ENCODE data around the gene TUT4.

Gene TUT4

DNA sequence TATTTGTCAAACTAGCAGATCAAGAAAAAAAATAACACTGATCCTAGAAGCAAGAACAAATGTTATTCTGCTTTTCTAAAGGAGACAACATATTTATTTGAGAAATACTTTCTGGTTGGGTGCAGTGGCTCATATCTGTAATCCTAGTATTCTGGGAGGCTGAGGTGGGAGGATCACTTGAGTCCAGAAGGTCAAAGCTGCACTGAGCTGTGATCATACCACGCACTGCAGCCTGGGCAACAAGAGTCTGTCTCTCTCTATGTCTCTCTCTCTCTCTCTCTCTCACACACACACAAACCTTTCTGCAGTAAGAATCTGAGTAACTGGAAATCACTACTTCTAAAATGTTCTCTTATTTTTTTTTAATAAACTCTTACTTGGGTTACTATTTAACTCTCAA, 117.2 kb downstream of the TUT4 start:
- ChIA-PET CTCF (interaction anchor here (1.0 kb wide), 1 partner anchor 250 kb away, joined by 3 read pairs; no protein-coding TSS in a partner anchor), POLR2A (no interaction called here)
- TF ChIP-seq SUZ12 (IDR thresholded peaks at IDR 0.05) = no peak
- TF ChIP-seq L3MBTL2 (conservative IDR thresholded peaks at IDR 0.05) = no peak
- TF ChIP-seq BHLHE40 (IDR thresholded peaks at IDR 0.05; ENCODE audit: borderline replicate concordance) = no peak
- no peak for TF ChIP-seq LEF1 (IDR thresholded peaks at IDR 0.05; ENCODE audit: borderline replicate concordance)
- TF ChIP-seq TARDBP (IDR thresholded peaks at IDR 0.05) = no peak
- no peak for TF ChIP-seq FOXK2 (IDR thresholded peaks at IDR 0.05)
- no peak for TF ChIP-seq HDGF (IDR thresholded peaks at IDR 0.05; ENCODE audit: borderline replicate concordance)
- no peak for TF ChIP-seq SP1 (IDR thresholded peaks at IDR 0.05)
- no peak for TF ChIP-seq NFRKB (IDR thresholded peaks at IDR 0.05)
- no peak for TF ChIP-seq FOXM1 (IDR thresholded peaks at IDR 0.05; ENCODE audit: borderline replicate concordance)
- TF ChIP-seq, protein P1, sequence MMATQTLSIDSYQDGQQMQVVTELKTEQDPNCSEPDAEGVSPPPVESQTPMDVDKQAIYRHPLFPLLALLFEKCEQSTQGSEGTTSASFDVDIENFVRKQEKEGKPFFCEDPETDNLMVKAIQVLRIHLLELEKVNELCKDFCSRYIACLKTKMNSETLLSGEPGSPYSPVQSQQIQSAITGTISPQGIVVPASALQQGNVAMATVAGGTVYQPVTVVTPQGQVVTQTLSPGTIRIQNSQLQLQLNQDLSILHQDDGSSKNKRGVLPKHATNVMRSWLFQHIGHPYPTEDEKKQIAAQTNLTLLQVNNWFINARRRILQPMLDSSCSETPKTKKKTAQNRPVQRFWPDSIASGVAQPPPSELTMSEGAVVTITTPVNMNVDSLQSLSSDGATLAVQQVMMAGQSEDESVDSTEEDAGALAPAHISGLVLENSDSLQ (IDR thresholded peaks at IDR 0.05) = no peak
- no peak for TF ChIP-seq ZNF384 (IDR thresholded peaks at IDR 0.05)
- no peak for TF ChIP-seq CTBP1 (IDR thresholded peaks at IDR 0.05; ENCODE audit: borderline replicate concordance)
- DNase-seq (ENCODE audit: extremely low spot score) = no peak

DNA sequence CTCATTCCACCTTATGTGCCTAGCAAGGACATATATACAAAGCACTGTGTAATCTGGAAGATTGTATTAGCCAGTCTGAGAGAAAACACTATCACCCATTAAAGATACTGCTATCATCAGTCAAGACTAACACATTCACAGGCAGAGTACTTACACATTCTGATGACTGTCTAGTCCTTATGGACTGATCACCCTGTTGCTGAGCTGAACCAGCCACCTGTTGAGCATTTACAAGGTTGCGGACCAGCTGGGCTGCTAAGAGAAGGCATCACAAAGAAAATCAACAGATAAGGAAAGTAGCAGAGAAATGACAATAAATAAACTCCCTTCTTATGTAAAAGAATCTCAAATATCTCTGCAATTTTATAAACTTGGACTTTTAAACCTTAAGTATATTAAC, 117.7 kb downstream of the TUT4 start:
- TF ChIP-seq, protein P1 (IDR thresholded peaks at IDR 0.05) = no peak
- TF ChIP-seq ARNT (IDR thresholded peaks at IDR 0.05) (no peak), SUZ12 (IDR thresholded peaks at IDR 0.05) (no peak), ZNF384 (IDR thresholded peaks at IDR 0.05) (no peak), NFRKB (IDR thresholded peaks at IDR 0.05) (no peak), FOXA1 (IDR thresholded peaks at IDR 0.05) (no peak), SP1 (IDR thresholded peaks at IDR 0.05) (no peak), FOXK2 (IDR thresholded peaks at IDR 0.05) (no peak)
- CTCF ChIA-PET = interaction anchor here (1.0 kb wide), 1 partner anchor 251 kb away, joined by 3 read pairs; no protein-coding TSS in a partner anchor
- DNase-seq (ENCODE audit: extremely low spot score) = no peak
- POLR2A ChIA-PET = no interaction called here

DNA sequence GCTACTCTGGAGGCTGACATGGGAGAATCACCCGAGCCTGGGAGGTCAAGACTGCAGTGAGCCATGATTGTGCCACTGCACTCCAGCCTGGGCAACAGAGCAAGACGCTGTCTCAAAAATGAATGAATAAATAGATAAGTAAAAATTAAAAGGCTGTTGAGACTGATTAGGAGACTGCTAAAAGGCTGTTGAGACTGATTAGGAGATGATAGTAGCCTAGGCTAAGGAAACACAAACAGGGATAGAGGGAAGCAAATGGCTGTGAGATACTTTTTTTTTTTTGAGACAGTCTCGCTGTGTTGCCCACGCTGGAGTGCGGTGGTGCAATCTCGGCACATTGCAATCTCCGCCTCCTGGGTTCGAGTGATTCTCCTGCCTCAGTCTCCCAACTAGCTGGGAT, 120.1 kb downstream of the TUT4 start:
- CTCF ChIA-PET = no interaction called here
- POLR2A ChIA-PET = no interaction called here
- no peak for DNase-seq (ENCODE audit: extremely low spot score)
- no peak for TF ChIP-seq ZNF384 (IDR thresholded peaks at IDR 0.05)
- TF ChIP-seq FOXA1 (IDR thresholded peaks at IDR 0.05) = no peak
- no peak for TF ChIP-seq L3MBTL2 (conservative IDR thresholded peaks at IDR 0.05)
- TF ChIP-seq ARNT (IDR thresholded peaks at IDR 0.05) = no peak
- no peak for TF ChIP-seq HDGF (IDR thresholded peaks at IDR 0.05; ENCODE audit: borderline replicate concordance)
- TF ChIP-seq FOXK2 (IDR thresholded peaks at IDR 0.05) = no peak
- TF ChIP-seq ELF4 (IDR thresholded peaks at IDR 0.05) = no peak

DNA sequence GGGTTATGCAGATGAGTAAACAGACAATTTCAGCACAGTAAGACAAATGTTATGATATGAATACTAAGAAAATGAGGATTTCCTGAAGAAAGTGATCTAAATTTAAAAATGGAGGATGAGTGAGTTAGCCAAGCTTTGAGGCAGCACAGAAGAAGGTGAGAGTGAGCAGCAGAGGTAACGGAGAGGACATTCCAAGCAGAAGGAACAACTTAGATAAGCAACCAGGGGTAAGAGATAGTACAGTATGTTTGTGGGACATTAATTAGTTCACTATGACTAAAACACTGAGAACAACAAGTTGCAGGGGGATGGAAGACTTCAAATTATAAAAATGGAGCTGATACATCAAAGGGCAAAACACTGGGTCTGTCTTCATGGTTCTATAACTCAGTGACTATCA, 125.7 kb downstream of the TUT4 start:
- ChIA-PET POLR2A (no interaction called here), CTCF (no interaction called here)
- DNase-seq (ENCODE audit: extremely low spot score) = no peak
- TF ChIP-seq SP1 (IDR thresholded peaks at IDR 0.05) (no peak), NFRKB (IDR thresholded peaks at IDR 0.05) (no peak), L3MBTL2 (conservative IDR thresholded peaks at IDR 0.05) (no peak), CTBP1 (IDR thresholded peaks at IDR 0.05; ENCODE audit: borderline replicate concordance) (no peak), BHLHE40 (IDR thresholded peaks at IDR 0.05; ENCODE audit: borderline replicate concordance) (no peak), LEF1 (IDR thresholded peaks at IDR 0.05; ENCODE audit: borderline replicate concordance) (no peak), FOXM1 (IDR thresholded peaks at IDR 0.05; ENCODE audit: borderline replicate concordance) (no peak), FOXK2 (IDR thresholded peaks at IDR 0.05) (no peak), ARNT (IDR thresholded peaks at IDR 0.05) (no peak), SUZ12 (IDR thresholded peaks at IDR 0.05) (no peak), TARDBP (IDR thresholded peaks at IDR 0.05) (no peak), ELF4 (IDR thresholded peaks at IDR 0.05) (no peak), FOXA1 (IDR thresholded peaks at IDR 0.05) (no peak), ZNF384 (IDR thresholded peaks at IDR 0.05) (no peak), HDGF (IDR thresholded peaks at IDR 0.05; ENCODE audit: borderline replicate concordance) (no peak)
- TF ChIP-seq, protein P1 (IDR thresholded peaks at IDR 0.05) = no peak

DNA sequence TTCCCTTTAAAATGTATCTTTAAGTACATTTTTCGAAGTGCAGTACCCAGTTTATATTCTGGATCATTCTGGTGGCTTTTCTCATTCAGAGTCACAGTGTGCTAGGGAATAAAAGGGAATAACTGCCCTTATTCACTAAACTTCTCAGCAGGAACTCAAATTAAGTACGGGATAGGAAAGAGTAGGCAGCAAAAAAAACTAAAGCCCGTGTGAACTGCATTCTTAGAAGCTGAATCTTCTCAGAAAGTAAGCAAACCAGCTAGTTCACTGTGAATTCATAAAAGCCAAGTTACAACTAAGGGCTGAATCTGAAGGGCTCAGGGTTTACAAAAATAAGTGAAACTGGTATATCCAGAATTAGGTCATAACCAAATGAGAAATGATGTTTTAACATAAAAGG, 126.5 kb downstream of the TUT4 start:
- DNase-seq (ENCODE audit: extremely low spot score) = no peak
- no peak for TF ChIP-seq TARDBP (IDR thresholded peaks at IDR 0.05)
- no peak for TF ChIP-seq ELF4 (IDR thresholded peaks at IDR 0.05)
- no peak for TF ChIP-seq HDGF (IDR thresholded peaks at IDR 0.05; ENCODE audit: borderline replicate concordance)
- no peak for TF ChIP-seq SP1 (IDR thresholded peaks at IDR 0.05)
- TF ChIP-seq BHLHE40 (IDR thresholded peaks at IDR 0.05; ENCODE audit: borderline replicate concordance) = no peak
- TF ChIP-seq ZNF384 (IDR thresholded peaks at IDR 0.05) = no peak
- no peak for TF ChIP-seq NFRKB (IDR thresholded peaks at IDR 0.05)
- TF ChIP-seq LEF1 (IDR thresholded peaks at IDR 0.05; ENCODE audit: borderline replicate concordance) = no peak
- TF ChIP-seq FOXM1 (IDR thresholded peaks at IDR 0.05; ENCODE audit: borderline replicate concordance) = no peak
- TF ChIP-seq FOXK2 (IDR thresholded peaks at IDR 0.05) = no peak
- TF ChIP-seq, protein P1 (IDR thresholded peaks at IDR 0.05) = no peak
- no peak for TF ChIP-seq FOXA1 (IDR thresholded peaks at IDR 0.05)
- no peak for TF ChIP-seq SUZ12 (IDR thresholded peaks at IDR 0.05)
- no peak for TF ChIP-seq ARNT (IDR thresholded peaks at IDR 0.05)
- no peak for TF ChIP-seq CTBP1 (IDR thresholded peaks at IDR 0.05; ENCODE audit: borderline replicate concordance)
- ChIA-PET CTCF (no interaction called here), POLR2A (no interaction called here)

DNA sequence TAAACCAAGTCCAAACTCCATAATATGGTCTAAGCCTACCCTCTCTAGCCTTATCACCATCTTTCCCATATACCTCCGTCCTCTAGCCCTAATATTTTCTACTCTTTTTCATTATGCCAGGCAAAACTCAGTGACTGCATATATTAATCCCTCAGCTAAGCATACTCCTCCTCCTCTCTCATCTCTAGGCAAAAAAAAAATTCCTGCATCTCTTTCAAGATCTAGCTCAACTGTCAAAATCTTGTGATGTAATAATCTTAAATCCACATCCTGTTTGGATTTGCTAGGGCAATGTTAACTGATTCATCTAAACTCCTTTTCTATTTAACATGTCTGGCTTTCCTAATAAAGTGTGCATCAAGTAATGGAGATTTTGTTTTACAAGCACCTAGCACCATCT, 128.1 kb downstream of the TUT4 start:
- CTCF ChIA-PET = no interaction called here
- no peak for DNase-seq (ENCODE audit: extremely low spot score)
- TF ChIP-seq ZNF384 (IDR thresholded peaks at IDR 0.05) (no peak), CTBP1 (IDR thresholded peaks at IDR 0.05; ENCODE audit: borderline replicate concordance) (no peak), FOXM1 (IDR thresholded peaks at IDR 0.05; ENCODE audit: borderline replicate concordance) (no peak), HDGF (IDR thresholded peaks at IDR 0.05; ENCODE audit: borderline replicate concordance) (no peak), LEF1 (IDR thresholded peaks at IDR 0.05; ENCODE audit: borderline replicate concordance) (no peak), FOXK2 (IDR thresholded peaks at IDR 0.05) (no peak), ARNT (IDR thresholded peaks at IDR 0.05) (no peak), L3MBTL2 (conservative IDR thresholded peaks at IDR 0.05) (no peak), SP1 (IDR thresholded peaks at IDR 0.05) (no peak), NFRKB (IDR thresholded peaks at IDR 0.05) (no peak), ELF4 (IDR thresholded peaks at IDR 0.05) (no peak), BHLHE40 (IDR thresholded peaks at IDR 0.05; ENCODE audit: borderline replicate concordance) (no peak), TARDBP (IDR thresholded peaks at IDR 0.05) (no peak), FOXA1 (IDR thresholded peaks at IDR 0.05) (no peak)
- TF ChIP-seq, protein P1 (IDR thresholded peaks at IDR 0.05) = no peak
- POLR2A ChIA-PET = no interaction called here

Data from HEK293T (cell line).